Ovary (tissue), 3 donors: Measurements from ENCODE around the gene DCAF6.

ENCODE experiments used
- CTCF ChIP-seq, 3 donors: fragments of 450-650 bp in 2 of 3; fragments of 200-600 bp in 1 of 3; IDR thresholded peaks; one replicate each; pipeline versions ENCODE4 v1.5.1 to v1.8.0; 2016 to 2022; ENCODE audit warnings: antibody characterized with exemption in 3 of 3, mild to moderate bottlenecking in 1 of 3
- EP300 ChIP-seq: sonication (generic); formaldehyde crosslinking; IDR thresholded peaks from one replicate; pipeline ENCODE4 v1.6.1; 2017; ENCODE audit warnings: antibody characterized with exemption
- POLR2A ChIP-seq: fragments of 450-650 bp; IDR thresholded peaks from one replicate; pipeline ENCODE4 v1.6.1; 2017; ENCODE audit warnings: antibody characterized with exemption, mild to moderate bottlenecking, moderate library complexity
- donor health status: DM: no; HTN: no; CAD: no.

GRCh38 chr1:168032029-168032428 is 95.5 kb downstream of the DCAF6 start:
- TF ChIP-seq POLR2A, result no peak
- no peak for TF ChIP-seq CTCF (IDR thresholded peaks at IDR 0.05)
- no peak for TF ChIP-seq EP300
